BLaER1 treated with 17β-estradiol and CSF1 and Interleukin-3, amounts not matched to agents 10 nM and 100 nM (cell line): Measurements from ENCODE around the gene AMZ1.
"Not testable (repeated sequence)": the region's sequence is repeated elsewhere in the genome, so short reads cannot be mapped to it uniquely, and the experiment has no call there.

Experiments
- H3K27ac ChIP-seq, 11 experiments: shearing (Covaris generic); formaldehyde crosslinking; 2 replicates each; pipeline ENCODE4 v1.8.1; 2022
- H3K27me3 ChIP-seq, 11 experiments: shearing (Covaris generic); formaldehyde crosslinking; 2 replicates each; pipeline ENCODE4 v1.8.1; 2022
- H3K36me3 ChIP-seq, 11 experiments: shearing (Covaris generic); formaldehyde crosslinking; 2 replicates each; pipeline ENCODE4 v1.8.1; 2022
- H3K4me1 ChIP-seq, 10 experiments: shearing (Covaris generic); formaldehyde crosslinking; 2 replicates each; pipeline ENCODE4 v1.8.1; 2022
- H3K4me2 ChIP-seq, 11 experiments: shearing (Covaris generic); formaldehyde crosslinking; 2 replicates each; pipeline ENCODE4 v1.8.1; 2022
- H3K4me3 ChIP-seq, 10 experiments: shearing (Covaris generic); formaldehyde crosslinking; 2 replicates each; pipeline ENCODE4 v1.8.1; 2022
- H3K9ac ChIP-seq, 11 experiments: shearing (Covaris generic); formaldehyde crosslinking; 2 replicates each; pipeline ENCODE4 v1.8.1; 2022
- H3K9me3 ChIP-seq, 11 experiments: shearing (Covaris generic); formaldehyde crosslinking; replicated peaks in 1 of 11; 2 replicates each; pipeline ENCODE4 v1.8.1; 2022
- H4K20me1 ChIP-seq, 11 experiments: shearing (Covaris generic); formaldehyde crosslinking; 2 replicates each; pipeline ENCODE4 v1.8.1; 2022
- Cebpa-rat ChIP-seq, 11 experiments: shearing (Covaris generic); IDR thresholded peaks; 2 replicates each; pipeline ENCODE4 v1.8.1; 2022

AMZ1 gene

GRCh38 chr7:2667843-2668242 lies 20.2 kb upstream of the AMZ1 start:
- Histone ChIP-seq H3K36me3 (peaks cover 2 to 12% (median 10%) of the 10 kb centered on the region in 11 experiments; a peak in 19 of 22 replicates), H4K20me1 (peaks cover 7 to 32% (median 19%) of the 10 kb centered on the region in 11 experiments; a peak in 17 of 22 replicates), H3K9me3 (no peaks in the 10 kb centered on the region; a peak in 1 of 22 replicates), H3K4me1 (peaks cover 12 to 45% (median 39%) of the 10 kb centered on the region in 10 experiments), H3K4me2 (no peak overlapping the region), H3K27ac (no peak overlapping the region), H3K9ac (no peak overlapping the region), H3K4me3 (no peak overlapping the region), H3K27me3 (peaks cover 0 to 18% (median 6%) of the 10 kb centered on the region in 11 experiments; a peak in 9 of 22 replicates)
- TF ChIP-seq Cebpa-rat (IDR thresholded peaks at IDR 0.05) = no peak

DNA sequence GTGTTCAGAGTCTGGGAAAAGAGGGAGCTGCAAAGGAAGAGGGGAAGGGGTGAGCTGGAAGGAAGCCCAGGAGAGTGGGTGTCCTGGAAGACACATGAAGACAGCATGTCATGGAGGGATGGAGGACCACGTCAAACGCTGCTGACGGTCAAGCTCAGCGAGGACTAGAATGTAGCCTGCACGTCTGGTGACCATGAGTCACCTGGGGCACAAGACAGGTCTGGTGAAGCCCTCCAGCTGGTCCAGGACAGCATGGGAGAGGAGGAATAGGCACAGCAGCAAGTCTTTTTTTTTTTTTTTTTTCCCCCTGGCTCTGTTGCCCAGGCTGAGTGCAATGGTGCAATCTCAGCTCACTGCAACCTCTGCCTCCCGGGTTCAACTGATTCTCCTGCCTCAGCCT lies 19.6 kb upstream of the AMZ1 start:
- no peak for TF ChIP-seq Cebpa-rat (IDR thresholded peaks at IDR 0.05)
- Histone ChIP-seq H3K4me1 (peaks cover 12 to 40% (median 34%) of the 10 kb centered on the region in 10 experiments), H4K20me1 (peaks cover 1 to 26% (median 14%) of the 10 kb centered on the region in 11 experiments; a peak in 15 of 22 replicates), H3K27me3 (peaks cover 0 to 18% (median 6%) of the 10 kb centered on the region in 11 experiments; a peak in 9 of 22 replicates), H3K9ac (no peak overlapping the region), H3K4me3 (no peak overlapping the region), H3K27ac (no peak overlapping the region), H3K9me3 (no peaks in the 10 kb centered on the region; a peak in 1 of 22 replicates), H3K36me3 (peaks cover 0 to 7% (median 4%) of the 10 kb centered on the region in 11 experiments; a peak in 14 of 22 replicates), H3K4me2 (no peak overlapping the region)

DNA sequence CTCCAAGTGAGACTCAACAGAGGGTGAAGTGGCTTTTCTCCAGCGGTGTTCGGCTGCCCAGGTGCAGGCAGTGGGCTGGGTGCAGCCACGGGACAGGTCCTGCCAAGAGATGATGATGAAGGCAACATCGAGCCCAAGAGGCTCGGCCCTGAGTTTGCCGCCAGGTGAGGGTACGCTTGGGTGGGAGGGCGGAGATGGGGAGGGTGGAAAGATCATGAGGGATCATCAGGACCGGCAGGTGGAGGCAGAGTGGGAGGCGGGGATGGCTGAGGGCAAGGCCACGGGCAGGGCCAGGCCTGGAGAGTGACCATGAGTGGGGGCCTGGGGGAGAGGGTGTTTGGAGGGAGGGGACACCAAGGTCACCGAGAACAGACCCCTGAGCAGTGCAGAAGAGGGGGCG lies 17.8 kb upstream of the AMZ1 start:
- no peak overlapping the region for H3K4me3 ChIP-seq
- peaks cover 8 to 34% (median 28%) of the 10 kb centered on the region in 10 experiments for H3K4me1 ChIP-seq
- TF ChIP-seq Cebpa-rat (IDR thresholded peaks at IDR 0.05) = no peak
- H3K9ac ChIP-seq = peak overlapping the region in 2 of 11 experiments; percentile 10 to 21; a peak in 2 of 22 replicates
- H3K9me3 ChIP-seq = peaks cover 0 to 10% (median 3%) of the 10 kb centered on the region in 11 experiments; a peak in 10 of 22 replicates
- H3K36me3 ChIP-seq = no peaks in the 10 kb centered on the region
- peak overlapping the region; percentile 15 to 79 (median 59); a peak in 20 of 22 replicates for H3K4me2 ChIP-seq
- no peak overlapping the region for H3K27ac ChIP-seq
- peaks cover 0 to 18% (median 6%) of the 10 kb centered on the region in 11 experiments; a peak in 9 of 22 replicates for H3K27me3 ChIP-seq
- peaks cover 0 to 18% (median 5%) of the 10 kb centered on the region in 11 experiments; a peak in 9 of 22 replicates for H4K20me1 ChIP-seq

- no peaks in the 10 kb centered on the region for H3K36me3 ChIP-seq
- peaks cover 0 to 11% (median 0%) of the 10 kb centered on the region in 11 experiments; a peak in 7 of 22 replicates for H4K20me1 ChIP-seq
- peak overlapping the region; percentile 15 to 79 (median 59) for H3K4me2 ChIP-seq
- peaks cover 0 to 18% (median 6%) of the 10 kb centered on the region in 11 experiments; a peak in 9 of 22 replicates for H3K27me3 ChIP-seq
- H3K9ac ChIP-seq = peak overlapping the region in 2 of 11 experiments; percentile 10 to 21; a peak in 3 of 22 replicates
- no peak for TF ChIP-seq Cebpa-rat (IDR thresholded peaks at IDR 0.05)
- peaks cover 1 to 27% (median 21%) of the 10 kb centered on the region in 10 experiments for H3K4me1 ChIP-seq
- no peak overlapping the region for H3K27ac ChIP-seq
- no peak overlapping the region for H3K4me3 ChIP-seq
- peaks cover 0 to 15% (median 6%) of the 10 kb centered on the region in 11 experiments; a peak in 10 of 22 replicates for H3K9me3 ChIP-seq
Observed at GRCh38 chr7:2670720-2671391, 17.1 kb upstream of the AMZ1 start.

GRCh38 chr7:2673214-2673613 lies 14.8 kb upstream of the AMZ1 start:
- not testable (repeated sequence) for H3K9ac ChIP-seq

GRCh38 chr7:2673934-2674333 lies 14.1 kb upstream of the AMZ1 start:
- H3K36me3 ChIP-seq = no peaks in the 10 kb centered on the region
- no peaks in the 10 kb centered on the region for H4K20me1 ChIP-seq
- peaks cover 0 to 15% (median 6%) of the 10 kb centered on the region in 11 experiments; a peak in 10 of 22 replicates for H3K9me3 ChIP-seq
- H3K9ac ChIP-seq = no peak overlapping the region
- peaks cover 0 to 24% (median 19%) of the 10 kb centered on the region in 10 experiments; a peak in 17 of 20 replicates for H3K4me1 ChIP-seq
- no peak overlapping the region for H3K27ac ChIP-seq
- H3K4me3 ChIP-seq = no peak overlapping the region
- no peak for TF ChIP-seq Cebpa-rat (IDR thresholded peaks at IDR 0.05)
- H3K4me2 ChIP-seq = no peak overlapping the region
- H3K27me3 ChIP-seq = peaks cover 0 to 18% (median 6%) of the 10 kb centered on the region in 11 experiments; a peak in 9 of 22 replicates

More at GRCh38 chr7:2673214-2673613, 14.8 kb upstream of the AMZ1 start:
- H4K20me1 ChIP-seq, H3K4me2 ChIP-seq, H3K27ac ChIP-seq, H3K4me3 ChIP-seq, H3K36me3 ChIP-seq: not testable (repeated sequence)
- H3K27me3 ChIP-seq = peaks cover 0 to 18% (median 6%) of the 10 kb centered on the region in 11 experiments; a peak in 9 of 22 replicates
- peaks cover 0 to 15% (median 6%) of the 10 kb centered on the region in 11 experiments; a peak in 10 of 22 replicates for H3K9me3 ChIP-seq
- H3K4me1 ChIP-seq = peaks cover 0 to 24% (median 19%) of the 10 kb centered on the region in 10 experiments; a peak in 17 of 20 replicates

DNA sequence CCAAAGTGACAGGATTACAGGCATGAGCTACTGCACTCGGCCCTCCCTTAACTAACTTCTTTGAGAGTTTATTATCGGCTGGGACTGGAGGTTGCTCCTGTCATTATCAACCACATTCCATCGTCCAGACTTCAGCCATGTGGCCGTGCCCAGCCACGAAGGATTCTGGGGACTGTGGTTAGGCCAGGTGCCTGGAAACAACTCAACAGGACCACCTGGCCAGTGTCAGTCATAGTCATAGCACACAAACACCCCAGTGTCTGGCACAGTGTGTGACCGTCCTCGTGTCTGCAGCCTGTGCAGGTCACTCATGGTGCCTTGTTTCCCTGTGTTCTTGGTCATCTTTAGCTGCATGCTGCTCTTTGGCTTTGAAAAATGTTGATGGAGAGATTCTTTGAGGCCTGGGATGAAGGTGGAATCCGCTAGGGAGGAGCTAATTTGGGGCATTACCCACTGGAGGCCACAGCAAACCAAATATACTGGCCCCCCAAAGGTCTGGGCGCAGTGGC lies 12.7 kb upstream of the AMZ1 start:
- Histone ChIP-seq H3K4me2 (no peak overlapping the region), H3K36me3 (no peaks in the 10 kb centered on the region), H3K4me1 (peaks cover 0 to 25% (median 20%) of the 10 kb centered on the region in 10 experiments; a peak in 17 of 20 replicates), H3K4me3 (no peak overlapping the region), H3K9ac (no peak overlapping the region), H4K20me1 (peaks cover 0 to 7% (median 0%) of the 10 kb centered on the region in 11 experiments; a peak in 2 of 22 replicates), H3K9me3 (peaks cover 0 to 15% (median 6%) of the 10 kb centered on the region in 11 experiments; a peak in 10 of 22 replicates), H3K27me3 (peaks cover 0 to 13% (median 2%) of the 10 kb centered on the region in 11 experiments; a peak in 8 of 22 replicates), H3K27ac (no peak overlapping the region)
- no peak for TF ChIP-seq Cebpa-rat (IDR thresholded peaks at IDR 0.05)

DNA sequence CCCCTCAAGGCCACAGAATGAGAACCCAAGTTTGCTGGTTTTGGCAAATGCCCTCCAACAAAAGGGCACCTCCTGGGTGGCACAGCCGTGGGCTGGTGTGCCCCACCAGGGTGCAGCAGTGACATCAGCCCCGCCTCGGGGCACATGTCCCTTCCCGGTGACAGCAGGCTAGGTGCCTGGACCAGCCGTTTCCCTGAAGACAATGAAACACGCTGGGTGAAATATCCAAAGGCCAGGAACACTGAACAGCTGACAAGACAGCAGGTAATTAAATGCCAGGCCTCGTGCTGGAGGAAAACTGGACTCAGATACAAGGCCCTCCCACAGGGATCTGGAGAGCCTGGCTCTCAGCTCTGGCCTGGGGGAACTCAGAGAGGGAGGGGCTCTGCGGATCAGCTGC lies 11.4 kb upstream of the AMZ1 start:
- peaks cover 0 to 12% (median 0%) of the 10 kb centered on the region in 11 experiments; a peak in 4 of 22 replicates for H3K27me3 ChIP-seq
- H3K9me3 ChIP-seq = peaks cover 0 to 15% (median 6%) of the 10 kb centered on the region in 11 experiments; a peak in 10 of 22 replicates
- not testable (repeated sequence) for H3K4me3 ChIP-seq, H3K27ac ChIP-seq, H3K4me2 ChIP-seq, H3K36me3 ChIP-seq, H3K9ac ChIP-seq
- H4K20me1 ChIP-seq = peaks cover 0 to 11% (median 0%) of the 10 kb centered on the region in 11 experiments; a peak in 2 of 22 replicates
- H3K4me1 ChIP-seq = peaks cover 0 to 20% (median 16%) of the 10 kb centered on the region in 10 experiments; a peak in 16 of 20 replicates

- H3K4me2 ChIP-seq, H3K27ac ChIP-seq, H3K9ac ChIP-seq, H3K4me3 ChIP-seq, H3K36me3 ChIP-seq: not testable (repeated sequence)
- Histone ChIP-seq H3K27me3 (peaks cover 0 to 18% (median 0%) of the 10 kb centered on the region in 11 experiments; a peak in 4 of 22 replicates), H3K4me1 (peaks cover 0 to 20% (median 16%) of the 10 kb centered on the region in 10 experiments; a peak in 16 of 20 replicates), H3K9me3 (peaks cover 0 to 15% (median 6%) of the 10 kb centered on the region in 11 experiments; a peak in 10 of 22 replicates), H4K20me1 (peaks cover 0 to 18% (median 0%) of the 10 kb centered on the region in 11 experiments; a peak in 2 of 22 replicates)
Observed at GRCh38 chr7:2678454-2678853, 9.5 kb upstream of the AMZ1 start.

- H4K20me1 ChIP-seq = peaks cover 0 to 18% (median 0%) of the 10 kb centered on the region in 11 experiments; a peak in 2 of 22 replicates
- H3K4me2 ChIP-seq = peak overlapping the region in 9 of 11 experiments; percentile 41 to 79 (median 73); a peak in 18 of 22 replicates
- peaks cover 0 to 18% (median 0%) of the 10 kb centered on the region in 11 experiments; a peak in 4 of 22 replicates for H3K27me3 ChIP-seq
- peak overlapping the region in 1 of 11 experiments; percentile 11; a peak in 1 of 22 replicates for H3K9ac ChIP-seq
- H3K27ac ChIP-seq, H3K9me3 ChIP-seq, H3K4me3 ChIP-seq, H3K36me3 ChIP-seq: not testable (repeated sequence)
- peaks cover 0 to 20% (median 16%) of the 10 kb centered on the region in 10 experiments; a peak in 16 of 20 replicates for H3K4me1 ChIP-seq
Observed at GRCh38 chr7:2679135-2680127, 8.6 kb upstream of the AMZ1 start.
